KMS-11 (cell line): Measurements from ENCODE around the gene ATXN10.

ENCODE experiments used
- H2AFZ ChIP-seq: fragments of 200-600 bp; sonication (generic); 2 replicates; pipeline ENCODE4 v1.6.1; 2016; ENCODE audit warnings: antibody characterized with exemption, mixed run types, low read depth
- H3K27ac ChIP-seq: fragments of 200-600 bp; sonication (generic); 2 replicates; pipeline ENCODE4 v1.6.1; 2016; ENCODE audit warnings: mild to moderate bottlenecking, mixed run types
- H3K27me3 ChIP-seq: fragments of 200-600 bp; sonication (generic); 2 replicates; pipeline ENCODE4 v1.6.1; 2017; ENCODE audit warnings: mild to moderate bottlenecking, low read depth, mixed run types, moderate library complexity; ENCODE audit not compliant: insufficient read depth
- H3K36me3 ChIP-seq: fragments of 200-600 bp; sonication (generic); 2 replicates; pipeline ENCODE4 v1.6.1; 2017; ENCODE audit warnings: mild to moderate bottlenecking, mixed run types; ENCODE audit not compliant: insufficient read depth
- H3K4me1 ChIP-seq: fragments of 200-600 bp; sonication (generic); 2 replicates; pipeline ENCODE4 v1.6.1; 2016; ENCODE audit warnings: mild to moderate bottlenecking, low read depth, mixed run types; ENCODE audit not compliant: poor library complexity, severe bottlenecking
- H3K4me2 ChIP-seq: fragments of 200-600 bp; sonication (generic); 2 replicates; pipeline ENCODE4 v1.7.0; 2016; ENCODE audit warnings: mild to moderate bottlenecking, mixed run types
- H3K4me3 ChIP-seq: fragments of 200-600 bp; sonication (generic); IDR thresholded peaks from 2 replicates; pipeline ENCODE4 v1.6.1; 2017; ENCODE audit warnings: low read depth, low read length, mixed read lengths; ENCODE audit not compliant: insufficient read depth
- H3K79me2 ChIP-seq: fragments of 200-600 bp; sonication (generic); 2 replicates; pipeline ENCODE4 v1.6.1; 2016; ENCODE audit warnings: low read depth, mixed run types; ENCODE audit not compliant: insufficient read depth
- H3K9ac ChIP-seq: fragments of 200-600 bp; sonication (generic); 2 replicates; pipeline ENCODE4 v1.6.1; 2016; ENCODE audit warnings: mild to moderate bottlenecking, mixed run types
- H4K20me1 ChIP-seq: fragments of 200-600 bp; sonication (generic); 2 replicates; pipeline ENCODE4 v1.6.1; 2016; ENCODE audit warnings: mild to moderate bottlenecking, mixed run types; ENCODE audit not compliant: insufficient read depth
- TF ChIP-seq, protein P1 (sequence below): fragments of 200-600 bp; sonication (generic); conservative IDR thresholded peaks from 2 replicates; pipeline ENCODE4 v1.6.1; 2017; ENCODE audit warnings: low read depth, mild to moderate bottlenecking, antibody characterized with exemption, low read length, moderate library complexity, mixed read lengths

ATXN10 gene

GRCh38 chr22:45683248-45683647 lies 11.6 kb downstream of the ATXN10 start:
- H3K9ac ChIP-seq: no peak overlapping the region
- H3K4me3 ChIP-seq: no peak overlapping the region
- H3K27me3 ChIP-seq: no peaks in the 10 kb centered on the region
- H3K4me2 ChIP-seq: no peak overlapping the region
- H3K27ac ChIP-seq: no peak overlapping the region
- H3K36me3 ChIP-seq: no peaks in the 10 kb centered on the region
- no peaks in the 10 kb centered on the region for H3K4me1 ChIP-seq
- no peaks in the 10 kb centered on the region; the same call in 1 of the 2 replicates for H4K20me1 ChIP-seq
- H2AFZ ChIP-seq: no peak overlapping the region
- peaks cover 50% of the 10 kb centered on the region; the same call in 1 of the 2 replicates for H3K79me2 ChIP-seq
- TF ChIP-seq, protein P1, sequence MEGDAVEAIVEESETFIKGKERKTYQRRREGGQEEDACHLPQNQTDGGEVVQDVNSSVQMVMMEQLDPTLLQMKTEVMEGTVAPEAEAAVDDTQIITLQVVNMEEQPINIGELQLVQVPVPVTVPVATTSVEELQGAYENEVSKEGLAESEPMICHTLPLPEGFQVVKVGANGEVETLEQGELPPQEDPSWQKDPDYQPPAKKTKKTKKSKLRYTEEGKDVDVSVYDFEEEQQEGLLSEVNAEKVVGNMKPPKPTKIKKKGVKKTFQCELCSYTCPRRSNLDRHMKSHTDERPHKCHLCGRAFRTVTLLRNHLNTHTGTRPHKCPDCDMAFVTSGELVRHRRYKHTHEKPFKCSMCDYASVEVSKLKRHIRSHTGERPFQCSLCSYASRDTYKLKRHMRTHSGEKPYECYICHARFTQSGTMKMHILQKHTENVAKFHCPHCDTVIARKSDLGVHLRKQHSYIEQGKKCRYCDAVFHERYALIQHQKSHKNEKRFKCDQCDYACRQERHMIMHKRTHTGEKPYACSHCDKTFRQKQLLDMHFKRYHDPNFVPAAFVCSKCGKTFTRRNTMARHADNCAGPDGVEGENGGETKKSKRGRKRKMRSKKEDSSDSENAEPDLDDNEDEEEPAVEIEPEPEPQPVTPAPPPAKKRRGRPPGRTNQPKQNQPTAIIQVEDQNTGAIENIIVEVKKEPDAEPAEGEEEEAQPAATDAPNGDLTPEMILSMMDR: no peak

- Histone ChIP-seq H2AFZ (no peak overlapping the region), H3K4me2 (no peak overlapping the region), H3K27me3 (no peaks in the 10 kb centered on the region), H4K20me1 (no peaks in the 10 kb centered on the region; the same call in 1 of the 2 replicates), H3K9ac (no peak overlapping the region), H3K4me3 (no peak overlapping the region), H3K79me2 (peaks cover 52% of the 10 kb centered on the region; the same call in 1 of the 2 replicates), H3K36me3 (no peaks in the 10 kb centered on the region), H3K27ac (no peak overlapping the region), H3K4me1 (no peaks in the 10 kb centered on the region)
- TF ChIP-seq, protein P1: no peak
These were observed 12.0 kb downstream of the ATXN10 start for GRCh38 chr22:45683680-45684079.

- Histone ChIP-seq H3K9ac (no peak overlapping the region), H3K4me3 (no peak overlapping the region), H3K27me3 (no peaks in the 10 kb centered on the region), H3K4me2 (no peak overlapping the region), H4K20me1 (no peaks in the 10 kb centered on the region; the same call in 1 of the 2 replicates), H2AFZ (no peak overlapping the region), H3K27ac (no peak overlapping the region), H3K79me2 (peaks cover 51% of the 10 kb centered on the region; the same call in 1 of the 2 replicates), H3K4me1 (no peaks in the 10 kb centered on the region), H3K36me3 (no peaks in the 10 kb centered on the region)
- TF ChIP-seq, protein P1: no peak
These were observed 12.5 kb downstream of the ATXN10 start for GRCh38 chr22:45684169-45684568.

- Histone ChIP-seq H3K4me2 (no peak overlapping the region), H3K79me2 (peaks cover 51% of the 10 kb centered on the region; the same call in 1 of the 2 replicates), H3K9ac (no peak overlapping the region), H3K27me3 (no peaks in the 10 kb centered on the region), H4K20me1 (no peaks in the 10 kb centered on the region; the same call in 1 of the 2 replicates), H3K27ac (no peak overlapping the region), H3K4me1 (no peaks in the 10 kb centered on the region), H3K36me3 (no peaks in the 10 kb centered on the region), H3K4me3 (no peak overlapping the region), H2AFZ (no peak overlapping the region)
- TF ChIP-seq, protein P1: no peak
These were observed 13.3 kb downstream of the ATXN10 start for GRCh38 chr22:45684752-45685574.
